Gastroesophageal sphincter (tissue), 4 donors: Measurements from ENCODE around the gene MAP1LC3B. TPM values are rescaled to one million over a fixed set of nuclear protein-coding genes. Genes with fewer than 3 reads are reported as not detected.

Experiments used
- ATAC-seq: fragments of 150-250 bp; one replicate; pipeline ENCODE4 v1.9.1; 2016; ENCODE audit warnings: mild to moderate bottlenecking, moderate library complexity
- H3K27ac ChIP-seq, 4 donors: fragments of 200-600 bp; sonication (generic) in 3 of 4; 1 replicate in 3 of 4; 2 replicates in 1 of 4; pipeline ENCODE4 v1.5.1; 2016 to 2019
- H3K27me3 ChIP-seq: fragments of 200-600 bp; sonication (generic); one replicate; pipeline ENCODE4 v1.5.1; 2019
- H3K36me3 ChIP-seq, 2 donors: fragments of 200-600 bp; sonication (generic); one replicate each; pipeline ENCODE4 v1.5.1; 2019; ENCODE audit warnings: control low read depth in 1 of 2
- H3K4me1 ChIP-seq, 3 donors: fragments of 200-600 bp; sonication (generic); 1 replicate in 2 of 3; 2 replicates in 1 of 3; pipeline ENCODE4 v1.5.1; 2016 to 2019; ENCODE audit warnings: control low read depth in 2 of 3
- H3K4me3 ChIP-seq, 2 donors: fragments of 200-600 bp; sonication (generic); one replicate each; pipeline ENCODE4 v1.5.1; 2019; ENCODE audit warnings: mild to moderate bottlenecking in 1 of 2, moderate library complexity in 1 of 2
- H3K9me3 ChIP-seq, 3 donors: fragments of 200-600 bp; sonication (generic); one replicate each; pipeline ENCODE4 v1.5.1; 2017 to 2019; ENCODE audit warnings: control low read depth in 2 of 3
- EP300 ChIP-seq: sonication (generic); formaldehyde crosslinking; IDR thresholded peaks from one replicate; pipeline ENCODE4 v1.6.1; 2017; ENCODE audit warnings: antibody characterized with exemption, mild to moderate bottlenecking
- POLR2A ChIP-seq, 2 donors: fragments of 450-650 bp; IDR thresholded peaks; one replicate each; pipeline ENCODE4 v1.6.1; 2017; ENCODE audit warnings: antibody characterized with exemption in 2 of 2, mild to moderate bottlenecking in 2 of 2, moderate library complexity in 1 of 2
- POLR2AphosphoS5 ChIP-seq: sonication (generic); formaldehyde crosslinking; IDR thresholded peaks from one replicate; pipeline ENCODE4 v1.6.1; 2017; ENCODE audit warnings: antibody characterized with exemption
- WGBS, 2 donors: methylation state at CpG; one replicate each; pipeline ENCODE4 v1.1.5; 2018; ENCODE audit warnings: low coverage in 1 of 2; 5-methylcytosine and 5-hydroxymethylcytosine counted together
- total RNA-seq, 4 donors: library from RNA; depleted of rRNA; stranded (reverse); fragments of >200 nt; gene quantifications; one replicate each; pipeline ENCODE4 v1.1.0, GENCODE V29; 2016
- TF ChIP-seq, protein P1 (sequence below), 4 experiments: fragments of 200-600 bp in 2 of 4; fragments of 450-650 bp in 2 of 4; sonication (generic) in 1 of 4; IDR thresholded peaks; one replicate each; pipeline ENCODE4 v1.5.1; 2017 to 2019; ENCODE audit warnings: antibody characterized with exemption in 4 of 4, mild to moderate bottlenecking in 2 of 4, moderate library complexity in 2 of 4

MAP1LC3B gene
- total RNA-seq, 4 donors from 2014 or later: 53.9 to 64.8 (median 57.9) TPM

GRCh38 chr16:87344165-87344930 lies 47.8 kb upstream of the MAP1LC3B start:
- ATAC-seq: no peak
- 83 to 86% methylated on average over 12 to 17 of the region's 34 CpGs for WGBS, 2 donors
- Histone ChIP-seq H3K27me3 (no peaks in the 10 kb centered on the region), H3K4me3 (no peak overlapping the region), H3K36me3 (peaks cover 0 to 95% of the 10 kb centered on the region in 2 donors), H3K4me1 (peaks cover 0 to 27% (median 9%) of the 10 kb centered on the region in 3 donors), H3K9me3 (no peaks in the 10 kb centered on the region), H3K27ac (peak overlapping the region in 3 of 4 donors; percentile 51 to 69 (median 51))
- TF ChIP-seq EP300 (no peak), POLR2A (IDR thresholded peaks at IDR 0.05) (no peak), POLR2AphosphoS5 (no peak)
- TF ChIP-seq, protein P1, sequence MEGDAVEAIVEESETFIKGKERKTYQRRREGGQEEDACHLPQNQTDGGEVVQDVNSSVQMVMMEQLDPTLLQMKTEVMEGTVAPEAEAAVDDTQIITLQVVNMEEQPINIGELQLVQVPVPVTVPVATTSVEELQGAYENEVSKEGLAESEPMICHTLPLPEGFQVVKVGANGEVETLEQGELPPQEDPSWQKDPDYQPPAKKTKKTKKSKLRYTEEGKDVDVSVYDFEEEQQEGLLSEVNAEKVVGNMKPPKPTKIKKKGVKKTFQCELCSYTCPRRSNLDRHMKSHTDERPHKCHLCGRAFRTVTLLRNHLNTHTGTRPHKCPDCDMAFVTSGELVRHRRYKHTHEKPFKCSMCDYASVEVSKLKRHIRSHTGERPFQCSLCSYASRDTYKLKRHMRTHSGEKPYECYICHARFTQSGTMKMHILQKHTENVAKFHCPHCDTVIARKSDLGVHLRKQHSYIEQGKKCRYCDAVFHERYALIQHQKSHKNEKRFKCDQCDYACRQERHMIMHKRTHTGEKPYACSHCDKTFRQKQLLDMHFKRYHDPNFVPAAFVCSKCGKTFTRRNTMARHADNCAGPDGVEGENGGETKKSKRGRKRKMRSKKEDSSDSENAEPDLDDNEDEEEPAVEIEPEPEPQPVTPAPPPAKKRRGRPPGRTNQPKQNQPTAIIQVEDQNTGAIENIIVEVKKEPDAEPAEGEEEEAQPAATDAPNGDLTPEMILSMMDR (IDR thresholded peaks at IDR 0.05): no peak

GRCh38 chr16:87344931-87345631 lies 47.1 kb upstream of the MAP1LC3B start:
- peaks cover 0 to 90% of the 10 kb centered on the region in 2 donors for H3K36me3 ChIP-seq
- 17 to 63% methylated on average over 1 of the region's 17 CpGs for WGBS, 2 donors
- peak overlapping the region in 3 of 4 donors; percentile 51 to 69 (median 51) for H3K27ac ChIP-seq
- no peaks in the 10 kb centered on the region for H3K9me3 ChIP-seq
- ATAC-seq: peak; percentile 70
- H3K27me3 ChIP-seq: no peaks in the 10 kb centered on the region
- peaks cover 0 to 27% (median 9%) of the 10 kb centered on the region in 3 donors for H3K4me1 ChIP-seq
- TF ChIP-seq POLR2A (IDR thresholded peaks at IDR 0.05) (no peak), POLR2AphosphoS5 (no peak), EP300 (no peak)
- TF ChIP-seq, protein P1 (IDR thresholded peaks at IDR 0.05): no peak
- no peak overlapping the region for H3K4me3 ChIP-seq

DNA sequence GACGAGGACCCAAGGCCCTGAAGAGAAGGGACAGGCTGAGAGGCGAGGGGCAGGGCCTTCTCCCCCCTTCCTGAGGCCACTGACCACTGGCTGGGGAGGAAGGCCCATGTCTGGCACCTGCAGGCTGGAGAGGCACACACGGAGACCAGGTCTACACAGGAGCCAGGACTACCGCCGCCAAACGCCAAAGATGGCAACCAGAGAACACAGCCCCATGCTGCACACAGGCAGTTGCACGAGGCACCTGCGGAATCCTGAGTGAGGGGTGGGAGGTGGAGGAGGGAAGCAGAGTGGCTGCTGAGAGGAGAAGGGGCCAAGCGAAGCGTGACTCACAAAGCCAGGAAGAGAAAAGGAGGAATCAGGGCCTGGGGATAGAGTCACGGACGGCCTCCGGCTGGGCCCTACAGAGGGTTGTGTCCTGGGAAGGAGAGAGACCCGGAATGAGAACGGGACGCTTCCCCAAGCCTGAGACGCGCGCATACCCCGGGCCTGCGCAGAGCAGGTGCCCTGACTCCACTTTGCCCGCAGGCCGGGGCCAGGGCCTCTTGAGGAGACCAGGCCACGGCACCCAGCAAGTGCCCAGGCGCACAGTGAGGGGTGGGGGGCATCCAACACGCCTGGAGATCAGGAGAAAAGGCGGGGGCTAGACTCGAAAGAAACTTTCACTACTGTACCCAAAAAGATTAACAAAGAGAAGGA lies 46.3 kb upstream of the MAP1LC3B start:
- Histone ChIP-seq H3K4me1 (peaks cover 0 to 27% (median 9%) of the 10 kb centered on the region in 3 donors), H3K27me3 (no peaks in the 10 kb centered on the region), H3K36me3 (peaks cover 0 to 82% of the 10 kb centered on the region in 2 donors), H3K9me3 (no peaks in the 10 kb centered on the region), H3K27ac (peak overlapping the region in 3 of 4 donors; percentile 23 to 51 (median 51)), H3K4me3 (no peak overlapping the region)
- no peak for ATAC-seq
- 86% methylated on average over 14 of the region's 28 CpGs; no CpG with 5 or more reads in 1 of the 2 donors for WGBS, 2 donors
- TF ChIP-seq POLR2AphosphoS5 (no peak), POLR2A (IDR thresholded peaks at IDR 0.05) (no peak), EP300 (no peak)
- TF ChIP-seq, protein P1 (IDR thresholded peaks at IDR 0.05): no peak

DNA sequence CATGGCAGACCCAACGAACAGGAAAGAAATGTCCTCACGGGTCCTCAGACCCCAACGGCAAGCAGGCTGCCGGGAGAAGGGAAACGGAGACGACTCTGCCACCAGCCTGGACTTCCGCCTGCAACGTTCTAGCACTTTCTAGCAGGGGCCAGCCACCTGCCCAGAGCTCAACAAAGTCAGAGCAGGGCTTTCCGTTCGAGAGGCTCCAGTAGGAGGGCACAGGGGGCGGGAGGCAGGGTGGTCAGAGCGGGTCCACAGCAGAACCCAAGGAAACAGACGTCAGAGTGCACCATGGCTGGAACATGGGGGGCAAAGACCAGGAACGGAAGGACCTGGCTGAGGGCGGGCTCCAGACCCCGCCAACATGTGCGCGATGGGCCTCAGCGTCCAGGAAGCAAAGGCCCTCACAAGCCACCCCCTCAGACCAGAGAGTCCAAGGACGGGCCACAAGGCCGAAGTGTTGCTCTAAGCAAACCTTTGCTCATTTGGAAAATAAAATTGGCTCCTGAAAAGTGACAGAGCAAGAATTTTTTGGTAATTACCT lies 45.5 kb upstream of the MAP1LC3B start:
- Histone ChIP-seq H3K9me3 (no peaks in the 10 kb centered on the region), H3K36me3 (peaks cover 0 to 75% of the 10 kb centered on the region in 2 donors), H3K27ac (no peak overlapping the region), H3K27me3 (no peaks in the 10 kb centered on the region), H3K4me1 (peaks cover 0 to 35% (median 9%) of the 10 kb centered on the region in 3 donors), H3K4me3 (no peak overlapping the region)
- TF ChIP-seq, protein P1 (IDR thresholded peaks at IDR 0.05): no peak
- TF ChIP-seq POLR2AphosphoS5 (no peak), POLR2A (IDR thresholded peaks at IDR 0.05) (no peak), EP300 (no peak)
- 84 to 91% methylated on average over 11 to 14 of the region's 21 CpGs for WGBS, 2 donors
- no peak for ATAC-seq
